GM12801 (cell line): ENCODE results near the gene VAV2.

Source experiments
- CTCF ChIP-seq: IDR thresholded peaks from one replicate; pipeline ENCODE4 v1.5.1; 2011; ENCODE audit warnings: control low read depth; ENCODE audit not compliant: insufficient read length; ENCODE audit errors: extremely low read depth

The VAV2 gene

GRCh38 chr9:133784731-133785561, 207.2 kb downstream of the VAV2 start:
- no peak for TF ChIP-seq CTCF

GRCh38 chr9:133783331-133783731, 208.8 kb downstream of the VAV2 start:
- no peak for TF ChIP-seq CTCF

GRCh38 chr9:133782157-133783130, 209.7 kb downstream of the VAV2 start:
- TF ChIP-seq CTCF: no peak

- no peak for TF ChIP-seq CTCF
These were observed 210.3 kb downstream of the VAV2 start for GRCh38 chr9:133781828-133782135.

- TF ChIP-seq CTCF: no peak
These were observed 210.9 kb downstream of the VAV2 start for GRCh38 chr9:133780962-133781827.

GRCh38 chr9:133780404-133780945, 211.6 kb downstream of the VAV2 start:
- no peak for TF ChIP-seq CTCF
